Measurements from ENCODE around the gene AGAP1.
A peak's percentile ranks its signal among the peaks of the same experiment; 100 is the strongest.

AGAP1 gene

GRCh38 chr2:235493775-235494715 lies at the start of gene AGAP1:
Gene AGAP1, plus strand, starts transcription at chr2:235494043.
- peak; percentile 55 for DNase-seq

GRCh38 chr2:235444101-235444597 lies 49.7 kb upstream of the AGAP1 start:
- DNase-seq = no peak

- peak; percentile 88 for DNase-seq
These were observed 48.7 kb upstream of the AGAP1 start for GRCh38 chr2:235445116-235445515.

- peak; percentile 81 for DNase-seq
These were observed 47.8 kb upstream of the AGAP1 start for GRCh38 chr2:235446082-235446481.

- no peak for DNase-seq
These were observed 46.6 kb upstream of the AGAP1 start for GRCh38 chr2:235447210-235447609.

GRCh38 chr2:235449568-235449967 lies 44.3 kb upstream of the AGAP1 start:
- no peak for DNase-seq

- no peak for DNase-seq
These were observed 40.2 kb upstream of the AGAP1 start for GRCh38 chr2:235453605-235454151.

- DNase-seq = no peak
These were observed 35.0 kb upstream of the AGAP1 start for GRCh38 chr2:235458839-235459273.

- DNase-seq = no peak
These were observed 33.2 kb upstream of the AGAP1 start for GRCh38 chr2:235460548-235461047.

GRCh38 chr2:235461763-235462414 lies 32.0 kb upstream of the AGAP1 start:
- DNase-seq = no peak

- no peak for DNase-seq
These were observed 31.4 kb upstream of the AGAP1 start for GRCh38 chr2:235462415-235462790.

- DNase-seq = no peak
These were observed 29.9 kb upstream of the AGAP1 start for GRCh38 chr2:235463893-235464292.

- no peak for DNase-seq
These were observed 26.3 kb upstream of the AGAP1 start for GRCh38 chr2:235467588-235467987.

- DNase-seq = no peak
These were observed 24.7 kb upstream of the AGAP1 start for GRCh38 chr2:235468978-235469655.

GRCh38 chr2:235471186-235471747 lies 22.6 kb upstream of the AGAP1 start:
- no peak for DNase-seq

- DNase-seq = no peak
These were observed 21.4 kb upstream of the AGAP1 start for GRCh38 chr2:235472443-235472842.

- DNase-seq = no peak
These were observed 15.2 kb upstream of the AGAP1 start for GRCh38 chr2:235478609-235479008.

GRCh38 chr2:235479604-235480003 lies 14.2 kb upstream of the AGAP1 start:
- DNase-seq = no peak

- DNase-seq = no peak
These were observed 13.2 kb upstream of the AGAP1 start for GRCh38 chr2:235480614-235481013.

- DNase-seq = no peak
These were observed 10.5 kb upstream of the AGAP1 start for GRCh38 chr2:235483313-235483712.

- no peak for DNase-seq
These were observed 8.5 kb upstream of the AGAP1 start for GRCh38 chr2:235485362-235485761.

- DNase-seq = no peak
These were observed 7.1 kb upstream of the AGAP1 start for GRCh38 chr2:235486729-235487128.

GRCh38 chr2:235489897-235490296 lies 3.9 kb upstream of the AGAP1 start:
- DNase-seq = no peak
